Breast epithelium (tissue), 4 donors: ENCODE results near the gene NFAM1. TPM values are rescaled to one million over a fixed set of nuclear protein-coding genes. Genes with fewer than 3 reads are reported as not detected.

Source experiments
- DNase-seq, 2 donors: peaks; one replicate each; pipeline ENCODE4 v3.0.0-alpha.2; 2019; ENCODE audit warnings: low spot score in 2 of 2
- H3K27ac ChIP-seq, 2 donors: fragments of 200-600 bp; sonication (generic) in 1 of 2; one replicate each; pipeline ENCODE4 v1.5.1; 2016 to 2019; ENCODE audit warnings: mild to moderate bottlenecking in 1 of 2
- H3K27me3 ChIP-seq, 2 donors: fragments of 200-600 bp; sonication (generic) in 1 of 2; one replicate each; pipeline versions ENCODE4 v1.5.1 to v1.6.0; 2017 to 2019; ENCODE audit warnings: control low read depth in 1 of 2, mild to moderate bottlenecking in 1 of 2
- H3K36me3 ChIP-seq: fragments of 200-600 bp; one replicate; pipeline ENCODE4 v1.5.1; 2019
- H3K4me1 ChIP-seq, 2 donors: fragments of 200-600 bp; sonication (generic); one replicate each; pipeline ENCODE4 v1.5.1; 2016 to 2019; ENCODE audit warnings: control low read depth in 1 of 2
- H3K4me3 ChIP-seq, 3 donors: fragments of 200-600 bp; sonication (generic); 1 replicate in 2 of 3; 2 replicates in 1 of 3; pipeline ENCODE4 v1.5.1; 2016 to 2019; ENCODE audit warnings: mild to moderate bottlenecking in 3 of 3, moderate library complexity in 2 of 3
- H3K9me3 ChIP-seq, 2 donors: fragments of 200-600 bp; sonication (generic) in 1 of 2; one replicate each; pipeline ENCODE4 v1.5.1; 2016 to 2019; ENCODE audit warnings: control low read depth in 1 of 2
- CTCF ChIP-seq, 3 donors: fragments of 450-650 bp; IDR thresholded peaks; one replicate each; pipeline ENCODE4 v1.5.1; 2016 to 2017; ENCODE audit warnings: antibody characterized with exemption in 3 of 3, mild to moderate bottlenecking in 3 of 3, moderate library complexity in 3 of 3
- POLR2A ChIP-seq: fragments of 450-650 bp; IDR thresholded peaks from one replicate; pipeline ENCODE4 v1.6.1; 2016; ENCODE audit warnings: antibody characterized with exemption, mild to moderate bottlenecking, moderate library complexity
- POLR2AphosphoS5 ChIP-seq, 3 donors: sonication (generic); formaldehyde crosslinking; IDR thresholded peaks; one replicate each; pipeline ENCODE4 v1.6.1; 2017; ENCODE audit warnings: antibody characterized with exemption in 3 of 3
- intact Hi-C: fragments of 100-400 bp; cut with DNase I; formaldehyde crosslinking; loops from one replicate; pipeline ENCODE4 v1.15.1; 2023; ENCODE audit warnings: low total_unique reads
- total RNA-seq, 3 donors: library from RNA; depleted of rRNA; stranded (reverse); fragments of >200 nt; gene quantifications; one replicate each; pipeline ENCODE4 v1.1.0, GENCODE V29; 2016

Gene NFAM1
- total RNA-seq, 3 donors from 2014 or later: 0.66 to 4.3 (median 1.5) TPM

DNA sequence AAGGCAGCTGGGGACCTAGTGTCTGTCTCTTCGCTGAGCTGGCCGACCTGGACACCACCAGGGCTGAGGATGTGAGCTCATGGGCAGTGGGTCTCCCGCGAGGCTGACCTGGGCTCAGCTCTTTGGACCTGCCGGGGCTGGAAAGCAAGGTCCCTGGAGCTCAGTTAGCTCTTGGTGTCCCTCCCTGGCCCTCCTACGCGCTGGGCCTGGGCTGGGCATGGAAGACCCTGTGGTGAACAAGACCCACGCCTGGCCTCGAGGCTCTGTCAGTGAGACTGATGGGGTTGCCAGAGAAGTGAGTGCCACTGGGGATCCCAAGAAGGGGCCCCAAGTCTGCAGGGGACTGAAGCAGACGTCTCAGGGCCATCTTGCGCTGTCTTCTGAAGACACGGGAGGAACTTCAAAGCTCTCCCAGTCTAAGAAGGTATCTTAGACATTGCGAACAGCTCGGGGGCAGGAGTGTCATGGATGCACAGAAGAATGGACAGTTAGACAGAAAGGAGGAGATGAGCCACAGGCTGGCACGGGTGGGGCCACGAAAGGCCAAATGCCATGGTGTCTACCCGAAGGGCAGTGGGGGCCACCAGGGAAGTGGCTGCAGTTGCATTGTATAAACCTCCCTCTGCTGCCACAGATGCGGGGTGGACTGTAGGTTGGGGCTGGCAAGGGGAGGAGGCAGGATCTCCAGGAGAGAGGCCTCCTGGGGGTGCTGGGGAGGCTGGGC is 31.2 kb downstream of the NFAM1 start:
- no peaks in the 10 kb centered on the region for H3K9me3 ChIP-seq
- TF ChIP-seq POLR2A: no peak
- no peak for TF ChIP-seq CTCF (IDR thresholded peaks at IDR 0.05)
- no peak for TF ChIP-seq POLR2AphosphoS5 (IDR thresholded peaks at IDR 0.05)
- H3K4me1 ChIP-seq: no peaks in the 10 kb centered on the region
- intact Hi-C loops: no loop called here
- H3K27ac ChIP-seq: no peak overlapping the region
- no peak overlapping the region for H3K4me3 ChIP-seq
- H3K27me3 ChIP-seq: no peaks in the 10 kb centered on the region
- H3K36me3 ChIP-seq: no peaks in the 10 kb centered on the region
- DNase-seq: no peak

DNA sequence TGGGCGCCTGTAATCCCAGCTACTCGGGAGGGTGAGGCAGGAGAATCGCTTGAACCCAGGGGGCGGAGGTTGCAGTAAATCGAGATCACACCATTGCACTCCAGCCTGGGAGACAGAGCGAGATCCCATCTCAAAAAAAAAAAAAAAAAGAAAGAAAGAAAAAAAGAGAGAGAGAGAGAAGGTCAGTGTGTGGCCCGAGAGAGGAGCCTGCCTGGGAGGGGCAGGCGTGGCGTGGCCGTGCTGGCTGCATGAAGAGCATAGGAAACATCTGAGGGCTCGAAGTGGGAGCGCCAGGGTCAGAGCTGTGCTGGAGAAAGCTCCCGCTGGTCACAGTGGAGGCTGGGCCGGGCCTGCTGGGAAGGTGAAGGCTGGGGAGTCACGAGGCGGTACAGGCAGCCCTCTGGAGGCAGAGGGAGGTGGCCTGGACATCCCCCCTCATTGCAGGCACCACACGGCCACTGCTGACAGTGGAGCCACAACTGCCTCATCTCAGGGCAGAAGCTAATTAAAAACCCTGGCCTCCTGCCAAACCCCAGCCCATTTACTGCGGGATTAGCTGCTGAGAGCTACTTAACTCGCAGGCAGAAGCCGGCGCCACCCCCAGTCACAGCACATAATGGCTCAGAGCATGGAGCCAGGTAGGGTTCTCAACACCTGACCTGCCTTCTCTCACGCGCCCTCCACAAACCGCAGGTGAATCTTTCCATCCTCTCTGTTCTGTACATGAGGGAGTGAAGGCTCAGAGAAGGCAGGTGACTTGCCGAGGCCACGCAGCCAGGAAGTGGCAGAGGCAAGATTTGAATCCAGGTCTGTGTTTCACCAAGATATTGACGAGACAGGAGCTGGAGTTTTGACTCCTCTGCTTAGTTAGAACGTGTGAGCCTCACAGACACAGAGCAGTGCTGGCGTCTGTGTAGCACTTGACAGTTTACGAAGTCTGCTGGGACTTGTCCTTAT is 32.6 kb downstream of the NFAM1 start:
- no peaks in the 10 kb centered on the region for H3K9me3 ChIP-seq
- DNase-seq: no peak
- no peak overlapping the region for H3K27ac ChIP-seq
- TF ChIP-seq POLR2AphosphoS5 (IDR thresholded peaks at IDR 0.05): no peak
- no peak for TF ChIP-seq POLR2A
- no peak for TF ChIP-seq CTCF (IDR thresholded peaks at IDR 0.05)
- intact Hi-C loops: no loop called here
- no peaks in the 10 kb centered on the region for H3K36me3 ChIP-seq
- no peaks in the 10 kb centered on the region for H3K27me3 ChIP-seq
- H3K4me3 ChIP-seq: no peak overlapping the region
- H3K4me1 ChIP-seq: no peaks in the 10 kb centered on the region

- TF ChIP-seq CTCF (IDR thresholded peaks at IDR 0.05) (no peak), POLR2AphosphoS5 (IDR thresholded peaks at IDR 0.05) (no peak), POLR2A (no peak)
- Histone ChIP-seq H3K36me3 (no peaks in the 10 kb centered on the region), H3K4me3 (no peak overlapping the region), H3K4me1 (no peaks in the 10 kb centered on the region), H3K27ac (peak overlapping the region in 1 of 2 donors; percentile 52), H3K9me3 (no peaks in the 10 kb centered on the region), H3K27me3 (no peaks in the 10 kb centered on the region)
- intact Hi-C loops: no loop called here
- no peak for DNase-seq
Measured at GRCh38 chr22:42397332-42398249, 34.6 kb downstream of the NFAM1 start.

DNA sequence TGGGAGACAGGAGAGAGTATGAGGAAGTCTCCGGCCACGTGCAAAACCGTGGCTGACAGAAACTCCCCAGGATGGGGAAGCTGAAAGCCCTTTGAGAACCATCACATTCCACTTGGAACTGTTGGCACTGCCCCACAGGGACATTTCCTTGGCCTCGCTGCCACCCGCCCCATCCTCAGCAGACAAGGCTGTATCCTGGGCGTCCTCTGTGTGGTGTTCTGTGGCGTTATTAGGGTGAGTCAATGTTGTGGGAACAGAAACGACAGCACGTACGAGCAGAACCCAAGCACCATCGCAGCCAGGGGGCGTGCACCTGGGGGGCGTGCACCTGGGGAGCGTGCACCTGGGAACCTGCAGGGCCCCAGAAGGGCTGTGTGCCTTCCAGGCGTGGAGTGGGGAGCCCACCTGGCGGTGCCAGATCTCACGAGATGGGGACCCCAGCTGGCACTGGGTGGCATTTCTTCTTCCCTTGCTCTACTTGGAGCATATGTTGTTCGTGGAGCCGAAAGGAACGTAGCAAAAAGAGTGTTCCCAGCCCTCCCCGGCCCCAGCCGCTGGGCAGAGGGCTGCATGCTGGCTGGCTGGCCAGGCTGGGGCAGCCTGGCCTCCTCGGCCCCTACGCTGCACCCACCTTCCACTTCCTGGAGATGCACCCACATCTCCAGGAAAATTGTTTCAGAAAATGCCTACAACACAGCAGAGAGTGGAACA is 35.4 kb downstream of the NFAM1 start:
- no peak for DNase-seq
- intact Hi-C loops: no loop called here
- no peaks in the 10 kb centered on the region for H3K27me3 ChIP-seq
- peak overlapping the region in 1 of 2 donors; percentile 52 for H3K27ac ChIP-seq
- H3K36me3 ChIP-seq: no peaks in the 10 kb centered on the region
- H3K9me3 ChIP-seq: no peaks in the 10 kb centered on the region
- no peak for TF ChIP-seq POLR2AphosphoS5 (IDR thresholded peaks at IDR 0.05)
- TF ChIP-seq POLR2A: no peak
- no peak for TF ChIP-seq CTCF (IDR thresholded peaks at IDR 0.05)
- no peaks in the 10 kb centered on the region for H3K4me1 ChIP-seq
- no peak overlapping the region for H3K4me3 ChIP-seq
